Retina (tissue), 1 donor: ENCODE results near the gene NBPF20.
"Not testable (repeated sequence)": the region's sequence is repeated elsewhere in the genome, so short reads cannot be mapped to it uniquely, and the experiment has no call there.

Experiments
- DNase-seq: peaks from one replicate; pipeline ENCODE4 v3.0.0-alpha.2; 2016

NBPF20 gene

GRCh38 chr1:145424612-145425435, 579 bp downstream of the NBPF20 start:
- peak; percentile 29 for DNase-seq

DNA sequence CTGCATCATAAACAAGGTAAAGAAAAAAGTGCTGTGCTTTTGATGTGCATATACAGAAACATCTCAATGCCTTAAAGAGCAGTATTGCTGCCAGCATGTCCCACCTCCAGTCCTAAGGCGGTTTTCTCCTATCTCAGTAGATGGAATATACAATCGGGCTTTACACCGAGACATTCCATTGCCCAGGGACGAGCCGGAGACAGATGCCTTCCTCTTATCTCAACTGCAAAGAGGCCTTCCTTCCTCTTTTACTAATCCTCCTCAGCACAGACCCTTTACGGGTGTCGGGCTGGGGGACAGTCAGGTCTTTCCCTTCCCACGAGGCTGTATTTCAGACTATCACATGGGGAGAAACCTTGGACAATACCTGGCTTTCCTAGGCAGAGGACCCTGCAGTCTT, 10.3 kb downstream of the NBPF20 start:
- not testable (repeated sequence) for DNase-seq

DNA sequence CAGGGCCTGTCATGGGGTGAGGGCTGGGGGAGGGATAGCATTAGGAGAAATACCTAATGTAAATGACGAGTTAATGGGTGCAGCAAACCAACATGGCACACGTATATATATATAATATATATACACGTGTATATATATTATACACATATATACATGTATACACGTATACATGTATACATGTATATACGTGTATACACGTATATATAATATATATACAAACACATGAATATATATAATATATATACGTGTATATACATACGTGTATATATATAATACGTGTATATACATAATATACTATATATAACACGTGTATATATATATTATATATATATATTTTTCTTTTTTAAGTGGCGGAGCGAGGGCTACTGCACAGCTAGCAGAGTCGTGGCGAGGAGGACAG, 18.1 kb downstream of the NBPF20 start:
- DNase-seq: not testable (repeated sequence)

- not testable (repeated sequence) for DNase-seq
Observed at GRCh38 chr1:145404949-145405348, 20.5 kb downstream of the NBPF20 start.

GRCh38 chr1:145400701-145401100, 24.7 kb downstream of the NBPF20 start:
- not testable (repeated sequence) for DNase-seq
